HUES6 (cell line): ENCODE data around the gene OR51A7.

Source experiments
- H3K27ac ChIP-seq: 2 replicates; pipeline ENCODE4 v1.7.0; 2013; ENCODE audit warnings: low read depth, mild to moderate bottlenecking, low read length, inconsistent platforms
- H3K27me3 ChIP-seq: 2 replicates; pipeline ENCODE4 v1.6.1; 2013; ENCODE audit warnings: low read length; ENCODE audit not compliant: control insufficient read depth, insufficient read depth
- H3K36me3 ChIP-seq: 2 replicates; pipeline ENCODE4 v1.6.1; 2013; ENCODE audit warnings: low read length; ENCODE audit not compliant: control insufficient read depth, insufficient read depth
- H3K4me1 ChIP-seq: 2 replicates; pipeline ENCODE4 v1.6.1; 2013; ENCODE audit warnings: low read length; ENCODE audit not compliant: control insufficient read depth, insufficient read depth
- H3K4me3 ChIP-seq: 2 replicates; pipeline ENCODE4 v1.5.1; 2013; ENCODE audit warnings: low read depth, low read length
- H3K9ac ChIP-seq: one replicate; pipeline ENCODE4 v1.6.1; 2013; ENCODE audit warnings: mild to moderate bottlenecking, low read length
- H3K9me3 ChIP-seq: 2 replicates; pipeline ENCODE4 v1.6.1; 2013; ENCODE audit warnings: low read depth, low read length; ENCODE audit not compliant: control insufficient read depth, insufficient read depth

The OR51A7 gene

DNA sequence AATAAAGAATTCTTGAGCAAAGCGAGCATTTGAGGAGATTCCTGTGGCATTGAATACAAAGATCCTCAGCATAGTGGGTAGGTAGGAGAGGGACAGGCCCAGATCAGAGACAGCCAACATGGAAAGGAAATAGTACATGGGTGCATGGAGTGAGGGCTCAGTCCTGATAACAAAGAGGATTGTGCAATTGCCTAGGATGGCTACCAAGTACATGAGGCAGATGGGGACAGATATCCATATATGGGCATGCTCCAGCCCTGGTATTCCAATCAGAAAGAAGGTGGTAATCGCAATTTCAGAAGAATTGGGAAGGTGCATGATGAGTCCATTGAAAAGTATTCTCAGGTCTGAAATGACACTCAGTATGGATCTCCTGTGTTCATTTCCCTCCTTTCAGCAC is 13.3 kb upstream of the OR51A7 start:
- Histone ChIP-seq H3K27me3 (no peaks in the 10 kb centered on the region), H3K9me3 (no peaks in the 10 kb centered on the region), H3K4me1 (no peaks in the 10 kb centered on the region), H3K4me3 (no peak overlapping the region), H3K9ac (no peak overlapping the region), H3K27ac (no peak overlapping the region), H3K36me3 (no peaks in the 10 kb centered on the region)

DNA sequence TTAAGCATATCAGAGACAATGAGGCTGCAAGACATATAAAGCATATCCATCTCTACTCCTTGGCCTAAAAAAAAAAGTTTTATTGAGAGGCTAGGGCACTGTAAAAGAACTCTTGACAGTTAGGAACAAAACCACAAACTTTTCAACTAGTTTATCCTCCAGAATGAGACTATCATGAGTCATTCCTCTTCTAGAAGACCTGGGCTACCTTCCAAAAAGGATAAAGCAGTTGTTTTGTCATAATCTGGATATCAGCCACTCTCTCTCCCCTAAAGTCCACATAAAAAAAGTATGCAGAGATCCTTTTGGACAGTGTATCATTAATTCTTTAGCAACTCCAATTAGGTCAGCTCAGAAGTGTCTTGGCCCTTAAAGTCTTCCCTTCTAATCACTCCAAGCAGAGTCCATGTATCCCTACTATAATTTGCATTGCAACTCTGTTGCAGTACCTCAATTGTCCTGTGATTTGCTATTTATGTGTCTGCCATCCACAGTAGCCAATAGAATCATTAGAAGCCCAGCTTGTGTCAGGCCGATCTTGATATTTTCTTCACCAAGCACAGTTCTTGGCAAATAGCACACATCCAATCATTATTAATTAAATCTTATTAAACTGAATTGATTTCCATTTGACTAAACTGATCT is 11.5 kb upstream of the OR51A7 start:
- Histone ChIP-seq H3K9ac (no peak overlapping the region), H3K27me3 (no peaks in the 10 kb centered on the region), H3K9me3 (no peaks in the 10 kb centered on the region), H3K4me1 (no peaks in the 10 kb centered on the region), H3K36me3 (no peaks in the 10 kb centered on the region), H3K4me3 (no peak overlapping the region), H3K27ac (no peak overlapping the region)

DNA sequence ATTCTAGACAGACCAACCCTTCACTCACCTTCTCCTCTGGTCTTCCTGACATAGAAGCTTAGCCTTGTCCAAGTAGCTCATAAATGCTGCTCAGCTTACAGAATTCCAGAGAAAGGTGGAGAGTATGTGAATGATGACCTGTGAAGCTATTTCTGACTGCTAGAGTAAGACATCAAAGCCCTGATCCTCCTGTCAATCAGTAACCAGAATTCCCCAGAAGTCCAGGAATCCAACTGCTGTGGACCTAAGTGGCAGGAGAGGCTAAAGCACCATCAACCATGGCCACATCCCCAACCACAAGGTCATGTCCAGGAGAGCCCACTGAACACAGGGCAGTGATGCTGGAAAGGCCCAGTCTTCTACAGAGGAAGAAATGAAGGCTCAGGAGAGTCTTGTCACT is 13.0 kb downstream of the OR51A7 start:
- Histone ChIP-seq H3K27me3 (no peaks in the 10 kb centered on the region), H3K36me3 (no peaks in the 10 kb centered on the region), H3K4me1 (no peaks in the 10 kb centered on the region), H3K9me3 (no peaks in the 10 kb centered on the region), H3K27ac (no peak overlapping the region), H3K9ac (no peak overlapping the region), H3K4me3 (no peak overlapping the region)

DNA sequence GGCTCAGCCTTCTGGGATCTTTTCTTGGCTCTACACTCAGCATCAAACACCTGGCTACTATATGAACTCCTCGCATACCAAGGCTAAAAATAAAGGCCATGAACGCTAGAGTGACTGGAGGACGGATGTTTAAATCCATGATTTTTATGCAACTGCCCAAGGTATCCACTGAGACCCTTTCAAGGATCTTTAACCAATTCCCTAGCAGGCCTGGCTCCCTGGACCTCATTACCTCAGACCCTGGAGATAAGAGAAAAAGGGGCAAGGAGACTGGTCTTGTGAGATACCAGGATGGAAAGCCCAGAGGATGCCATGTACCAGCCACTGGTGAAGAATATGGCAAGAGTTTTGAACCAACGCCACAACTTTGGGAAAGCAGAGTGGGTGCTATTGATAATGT is 15.7 kb downstream of the OR51A7 start, which contains the start of gene OR51G2:
Gene OR51G2, minus strand, starts transcription at position 101 of the 400 bp plus-strand sequence. CDS start 3,687 bp downstream, outside the sequence.
- Histone ChIP-seq H3K9me3 (no peaks in the 10 kb centered on the region), H3K36me3 (no peaks in the 10 kb centered on the region), H3K9ac (no peak within 1 kb of the TSS), H3K27ac (no peak within 1 kb of the TSS), H3K4me3 (no peak within 1 kb of the TSS), H3K27me3 (no peaks in the 10 kb centered on the region), H3K4me1 (no peaks in the 10 kb centered on the region)

DNA sequence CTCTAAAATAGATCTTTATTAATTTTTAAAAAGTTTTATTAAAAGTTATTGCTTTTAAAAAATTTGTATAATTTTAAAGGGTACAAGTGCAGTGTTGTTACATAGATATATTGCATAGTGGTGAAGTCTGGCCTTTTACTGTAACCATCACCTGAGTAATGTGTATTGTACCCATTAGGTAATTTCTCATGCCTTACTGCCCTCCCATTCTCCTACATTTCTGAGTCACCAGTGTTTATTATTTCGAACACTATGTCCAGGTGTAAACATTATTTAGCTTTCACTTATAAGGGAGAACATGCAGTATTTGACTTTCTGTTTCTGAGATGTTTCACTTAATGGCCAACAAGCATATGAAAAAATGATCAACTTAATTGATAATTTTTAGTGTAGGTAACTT is 18.2 kb downstream of the OR51A7 start:
- no peak overlapping the region for H3K9ac ChIP-seq
- H3K4me3 ChIP-seq = no peak overlapping the region
- no peaks in the 10 kb centered on the region for H3K27me3 ChIP-seq
- no peaks in the 10 kb centered on the region for H3K36me3 ChIP-seq
- H3K9me3 ChIP-seq = no peaks in the 10 kb centered on the region
- no peak overlapping the region for H3K27ac ChIP-seq
- H3K4me1 ChIP-seq = no peaks in the 10 kb centered on the region

DNA sequence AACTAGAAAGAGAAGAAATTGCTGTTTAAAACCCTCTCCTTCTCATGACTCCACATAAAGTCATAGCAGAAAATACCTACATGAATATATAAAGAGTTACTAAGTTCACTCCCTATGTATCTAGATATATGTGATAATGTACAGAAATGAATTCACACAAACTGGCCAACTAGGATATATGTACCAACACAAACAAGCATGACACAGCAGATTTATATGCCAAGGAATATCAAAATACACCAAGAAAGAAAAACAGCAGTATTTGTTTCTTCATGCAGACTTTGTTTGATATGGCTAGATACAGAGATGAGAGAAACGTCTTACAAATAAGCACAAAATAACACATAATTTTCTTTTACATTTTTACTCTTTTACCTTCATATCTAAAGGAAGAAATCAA is 18.7 kb downstream of the OR51A7 start:
- Histone ChIP-seq H3K9ac (no peak overlapping the region), H3K4me1 (no peaks in the 10 kb centered on the region), H3K27ac (no peak overlapping the region), H3K4me3 (no peak overlapping the region), H3K27me3 (no peaks in the 10 kb centered on the region), H3K9me3 (no peaks in the 10 kb centered on the region), H3K36me3 (no peaks in the 10 kb centered on the region)

DNA sequence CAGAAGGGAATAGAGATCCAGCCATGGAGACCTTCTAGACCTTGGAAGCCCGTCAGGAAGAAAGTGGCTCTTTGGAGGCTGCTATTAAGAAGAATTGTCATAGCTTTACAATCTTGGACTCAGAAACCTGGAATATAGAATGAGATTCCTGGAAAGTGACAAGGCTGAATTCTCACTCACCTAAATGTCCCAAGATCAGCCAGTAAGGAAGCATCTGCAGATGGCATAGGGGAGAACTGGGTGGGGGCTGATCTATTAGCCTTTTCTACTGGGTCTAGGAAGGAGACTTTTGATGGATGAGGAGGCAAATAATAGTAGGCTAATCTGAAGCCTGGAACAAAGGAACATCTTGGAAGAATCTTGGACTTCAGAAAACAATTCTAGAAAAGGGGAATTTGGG is 20.7 kb downstream of the OR51A7 start, which contains the start of gene OR51G1:
Gene OR51G1, minus strand, starts transcription at position 101 of the 400 bp plus-strand sequence. Its CDS starts 0 bp downstream, at position 101.
- Histone ChIP-seq H3K36me3 (no peaks in the 10 kb centered on the region), H3K9me3 (no peaks in the 10 kb centered on the region), H3K27ac (no peak within 1 kb of the TSS), H3K27me3 (no peaks in the 10 kb centered on the region), H3K4me1 (no peaks in the 10 kb centered on the region), H3K4me3 (no peak within 1 kb of the TSS), H3K9ac (no peak within 1 kb of the TSS)

DNA sequence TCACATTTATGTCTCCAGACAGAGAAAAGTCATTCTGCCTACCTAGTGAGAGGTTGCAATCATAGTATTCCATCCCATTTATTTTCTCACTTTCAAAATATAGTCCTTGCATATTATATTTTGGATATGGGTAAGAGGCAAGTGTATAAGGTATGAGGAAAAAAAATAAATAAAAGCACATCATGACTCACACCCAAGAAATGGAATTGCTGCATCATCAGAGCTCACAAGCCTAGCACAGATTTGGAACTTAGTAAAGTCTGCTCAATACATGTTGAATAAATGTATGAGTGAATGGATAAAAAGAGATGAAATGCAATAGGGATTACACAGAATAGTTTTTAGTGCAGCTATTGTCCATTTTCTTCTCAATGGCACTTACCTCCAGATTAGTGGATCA is 23.0 kb downstream of the OR51A7 start:
- Histone ChIP-seq H3K4me3 (no peak overlapping the region), H3K9me3 (no peaks in the 10 kb centered on the region), H3K36me3 (no peaks in the 10 kb centered on the region), H3K9ac (no peak overlapping the region), H3K27me3 (no peaks in the 10 kb centered on the region), H3K4me1 (no peaks in the 10 kb centered on the region), H3K27ac (no peak overlapping the region)

DNA sequence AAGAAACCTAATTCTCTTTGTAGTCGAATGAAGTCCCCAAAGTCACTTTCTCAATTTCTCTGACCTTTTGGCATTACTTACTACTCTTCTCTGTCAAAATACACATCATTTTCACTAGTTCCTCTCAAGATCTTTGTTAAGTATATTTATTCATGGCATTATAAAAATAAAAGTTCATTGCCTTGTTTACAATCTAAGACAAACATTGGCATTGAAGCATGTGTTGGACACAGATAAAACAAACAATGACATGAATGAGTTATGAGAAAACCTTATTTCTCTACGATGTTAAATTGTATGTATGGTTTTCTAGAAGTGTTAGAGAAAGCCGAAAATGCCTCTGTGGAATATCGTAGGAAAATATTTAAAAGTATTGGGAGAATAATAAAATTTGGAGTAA is 29.2 kb downstream of the OR51A7 start:
- no peak overlapping the region for H3K27ac ChIP-seq
- H3K4me3 ChIP-seq = no peak overlapping the region
- no peaks in the 10 kb centered on the region for H3K36me3 ChIP-seq
- no peaks in the 10 kb centered on the region for H3K27me3 ChIP-seq
- H3K9ac ChIP-seq = no peak overlapping the region
- no peaks in the 10 kb centered on the region for H3K4me1 ChIP-seq
- no peaks in the 10 kb centered on the region for H3K9me3 ChIP-seq

DNA sequence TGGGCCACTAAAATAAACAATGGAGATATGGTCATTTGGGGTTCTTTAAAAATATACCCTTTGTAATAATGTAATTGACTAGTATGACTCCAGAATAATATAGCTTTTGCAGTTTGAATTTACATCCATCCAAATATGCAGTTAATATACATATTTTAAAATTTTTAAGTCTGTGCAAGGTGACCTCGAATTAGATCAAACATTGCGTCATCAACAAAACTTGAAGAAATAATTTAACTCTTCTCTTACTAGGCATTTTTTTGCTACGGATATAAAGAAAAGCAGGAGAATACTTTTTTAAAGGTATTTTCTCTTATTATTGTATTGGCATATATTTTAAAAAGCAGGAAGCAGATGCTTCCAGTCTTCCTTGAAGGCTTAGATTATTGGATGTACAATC is 33.2 kb downstream of the OR51A7 start:
- no peak overlapping the region for H3K9ac ChIP-seq
- no peaks in the 10 kb centered on the region for H3K36me3 ChIP-seq
- no peaks in the 10 kb centered on the region for H3K4me1 ChIP-seq
- no peaks in the 10 kb centered on the region for H3K27me3 ChIP-seq
- H3K4me3 ChIP-seq = no peak overlapping the region
- no peak overlapping the region for H3K27ac ChIP-seq
- H3K9me3 ChIP-seq = no peaks in the 10 kb centered on the region

DNA sequence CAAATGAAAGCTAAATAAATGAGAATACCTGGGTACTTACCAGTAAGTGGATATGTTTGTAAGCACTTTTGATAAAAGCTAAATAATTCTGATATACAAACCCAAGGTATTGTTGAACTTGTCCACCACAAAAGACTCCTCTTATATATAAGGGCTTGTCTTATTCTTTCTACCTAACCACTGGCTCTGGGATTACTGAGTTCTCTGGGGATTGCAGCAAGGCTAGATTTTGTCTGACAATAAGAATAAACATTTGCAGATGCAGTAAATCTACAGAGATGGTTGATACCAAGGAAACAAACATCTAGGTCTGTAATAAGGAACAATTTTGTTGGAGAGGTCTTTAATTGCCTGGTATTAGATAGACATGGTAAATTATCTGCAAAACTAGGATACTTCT is 43.9 kb downstream of the OR51A7 start, which contains the start of gene OR51A4:
Gene OR51A4, minus strand, starts transcription at position 101 of the 400 bp plus-strand sequence. CDS start 505 bp downstream, outside the sequence.
- Histone ChIP-seq H3K27me3 (no peaks in the 10 kb centered on the region), H3K27ac (no peak within 1 kb of the TSS), H3K9me3 (no peaks in the 10 kb centered on the region), H3K4me1 (no peaks in the 10 kb centered on the region), H3K4me3 (no peak within 1 kb of the TSS), H3K9ac (no peak within 1 kb of the TSS), H3K36me3 (no peaks in the 10 kb centered on the region)
